ENCODE data around the gene FAM120AOS. TPM values are rescaled to one million over a fixed set of nuclear protein-coding genes. Genes with fewer than 3 reads are reported as not detected.
"Not testable (repeated sequence)": the region's sequence is repeated elsewhere in the genome, so short reads cannot be mapped to it uniquely, and the experiment has no call there.

The FAM120AOS gene
- total RNA-seq, 4 donors from 2014 or later: 22.8 to 49.5 (median 32.4) TPM

DNA sequence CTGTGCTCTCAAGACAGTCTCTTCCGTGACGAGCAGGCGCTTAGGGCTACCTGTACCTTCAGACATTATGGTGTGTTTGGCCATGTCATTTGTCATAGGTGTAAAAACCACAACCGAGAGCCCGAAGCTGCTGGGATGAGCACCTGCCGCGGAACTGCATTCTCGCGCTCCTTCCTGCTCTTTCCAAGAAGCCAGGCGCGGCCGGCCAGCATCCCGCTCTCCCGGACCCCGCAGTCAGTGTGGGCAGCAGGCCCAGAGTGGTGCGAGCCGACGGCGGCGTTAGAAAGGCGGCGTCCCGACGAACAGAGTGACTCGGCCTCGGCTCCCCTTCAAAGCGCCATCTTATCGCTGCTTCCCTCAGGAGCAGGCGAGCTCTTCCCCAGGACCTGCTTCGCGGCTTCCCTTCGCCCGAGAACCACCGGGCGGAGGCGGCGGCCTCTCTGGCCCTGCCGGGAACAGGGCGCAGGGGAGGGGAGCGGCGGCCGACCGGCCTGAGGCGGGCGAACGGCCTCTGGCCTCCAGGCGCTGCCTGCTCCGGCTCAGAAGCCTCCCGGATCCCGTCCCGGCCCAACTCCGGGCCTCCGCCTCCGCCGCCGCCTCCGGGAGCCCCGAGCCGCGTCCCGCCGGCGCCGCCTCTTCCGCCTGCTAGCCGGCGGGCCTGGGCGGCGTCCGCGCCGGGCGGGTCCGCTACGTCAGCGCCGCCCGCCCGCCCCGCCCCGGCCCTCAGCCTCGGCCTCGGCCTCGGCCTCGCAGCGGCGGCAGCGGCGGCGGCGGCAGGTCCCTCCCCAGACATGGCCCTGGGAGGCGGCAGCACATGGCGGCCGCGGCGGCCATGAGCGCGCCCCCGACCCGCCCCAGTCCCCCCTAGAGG is 2.2 kb downstream of the FAM120AOS start, which contains the start of gene FAM120A:
Gene FAM120A, plus strand, starts transcription at position 741 of the 871 bp plus-strand sequence. CDS start 231 bp downstream, outside the sequence.
- Histone ChIP-seq H3K27me3 (no peaks in the 10 kb centered on the region), H3K36me3 (peaks cover 0 to 40% of the 10 kb centered on the region in 2 donors), H3K9me3 (no peaks in the 10 kb centered on the region), H3K4me1 (peaks cover 28 to 37% of the 10 kb centered on the region in 2 donors), H3K4me3 (peak within 1 kb of the TSS; percentile 84 to 97 (median 94)), H3K27ac (peak within 1 kb of the TSS; percentile 96 to 100 (median 98))
- intact Hi-C loops (cut with DNase I; ENCODE audit: low total_unique reads) (loop anchor here (2.0 to 5.0 kb wide), 2 partner anchors 146 to 716 kb away; no protein-coding TSS in a partner anchor), in situ Hi-C loops (cut with MboI; ENCODE audit: low sequenced_read_pairs in 4 of 4) (loop anchor here (10.0 to 25.0 kb wide), 3 partner anchors 111 to 339 kb away; no protein-coding TSS in a partner anchor)
- peak; percentile 51 to 64 for DNase-seq
- ATAC-seq: peak; percentile 65 to 66
- TF ChIP-seq POLR2A (IDR thresholded peaks at IDR 0.05): peak; percentile 89 to 95
- no peak for TF ChIP-seq CTCF (IDR thresholded peaks at IDR 0.05 in 4 of 5, conservative IDR thresholded peaks at IDR 0.05 in 1 of 5)

DNA sequence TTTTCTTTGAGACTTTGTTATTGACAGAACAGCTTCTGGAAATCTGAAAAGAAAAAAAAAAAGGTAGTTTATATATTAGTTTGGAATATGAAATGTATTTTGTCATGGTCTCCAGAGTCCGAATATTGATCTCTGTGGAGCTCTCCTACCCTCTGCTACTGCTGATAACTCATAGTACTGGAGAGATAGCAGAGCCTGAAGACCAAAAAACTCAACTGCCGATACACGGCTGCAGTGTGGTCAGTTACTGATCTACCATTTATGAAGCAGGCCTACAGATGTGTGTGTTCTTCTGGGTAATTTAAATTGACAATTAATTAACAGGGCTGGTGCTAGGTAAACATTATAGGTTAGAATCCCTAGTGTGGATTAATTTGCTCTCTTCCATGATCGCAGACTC is 5.7 kb downstream of the FAM120AOS start:
- Histone ChIP-seq H3K4me1 (peaks cover 6 to 14% of the 10 kb centered on the region in 2 donors), H3K36me3 (peaks cover 0 to 46% of the 10 kb centered on the region in 2 donors), H3K4me3 (no peak overlapping the region), H3K9me3 (no peaks in the 10 kb centered on the region), H3K27me3 (no peaks in the 10 kb centered on the region), H3K27ac (no peak overlapping the region)
- no peak for DNase-seq
- no peak for ATAC-seq
- TF ChIP-seq CTCF (IDR thresholded peaks at IDR 0.05 in 4 of 5, conservative IDR thresholded peaks at IDR 0.05 in 1 of 5): no peak
- TF ChIP-seq POLR2A (IDR thresholded peaks at IDR 0.05): no peak
- intact Hi-C loops (cut with DNase I; ENCODE audit: low total_unique reads): no loop called here
- in situ Hi-C loops (cut with MboI; ENCODE audit: low sequenced_read_pairs in 4 of 4): no loop called here

- intact Hi-C loops (cut with DNase I; ENCODE audit: low total_unique reads): no loop called here
- in situ Hi-C loops (cut with MboI; ENCODE audit: low sequenced_read_pairs in 4 of 4): no loop called here
- H3K36me3 ChIP-seq: peaks cover 0 to 46% of the 10 kb centered on the region in 2 donors
Observed at GRCh38 chr9:93446073-93446472, 7.3 kb downstream of the FAM120AOS start.

DNA sequence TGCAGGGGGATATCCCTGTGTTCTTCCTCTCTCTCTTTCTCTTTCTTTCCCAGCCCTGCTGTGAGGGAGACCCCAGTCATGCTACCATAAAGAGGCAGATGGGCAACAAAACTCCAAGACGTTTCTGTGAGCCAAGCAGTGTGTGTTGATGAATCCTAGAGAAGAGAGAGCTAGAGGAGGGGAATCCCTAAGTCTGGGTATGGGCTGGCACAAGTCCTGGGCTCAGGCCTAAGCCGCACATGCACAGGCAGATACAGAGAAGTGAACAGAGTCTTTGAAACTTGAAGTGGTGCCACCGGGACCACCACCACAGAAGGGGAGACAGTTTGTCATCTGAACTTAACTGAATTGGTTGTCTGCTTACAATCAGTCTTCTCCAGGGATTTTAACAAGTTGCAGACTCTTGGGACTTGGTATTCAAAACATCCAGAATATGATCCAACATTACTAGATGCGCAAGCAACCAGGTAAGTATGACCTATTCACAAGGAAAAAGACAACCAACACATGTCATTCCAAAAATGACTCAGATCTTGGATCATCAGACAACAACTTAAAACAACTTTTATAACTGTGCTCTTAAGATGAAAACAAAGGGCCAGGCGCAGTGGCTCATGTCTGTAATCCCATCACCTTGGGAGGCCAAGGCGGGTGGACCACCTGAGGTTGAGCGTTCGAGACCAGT is 12.3 kb downstream of the FAM120AOS start:
- Histone ChIP-seq H3K4me3 (no peak overlapping the region), H3K4me1 (no peaks in the 10 kb centered on the region), H3K27ac (no peak overlapping the region), H3K27me3 (no peaks in the 10 kb centered on the region), H3K9me3 (no peaks in the 10 kb centered on the region), H3K36me3 (peaks cover 0 to 4% of the 10 kb centered on the region in 2 donors)
- in situ Hi-C loops (cut with MboI; ENCODE audit: low sequenced_read_pairs in 4 of 4): no loop called here
- TF ChIP-seq CTCF (IDR thresholded peaks at IDR 0.05 in 4 of 5, conservative IDR thresholded peaks at IDR 0.05 in 1 of 5): no peak
- TF ChIP-seq POLR2A (IDR thresholded peaks at IDR 0.05): no peak
- intact Hi-C loops (cut with DNase I; ENCODE audit: low total_unique reads): no loop called here
- no peak for ATAC-seq
- DNase-seq: no peak

More at GRCh38 chr9:93446073-93446472, 7.3 kb downstream of the FAM120AOS start:
- Histone ChIP-seq H3K27ac (no peak overlapping the region), H3K4me3 (no peak overlapping the region), H3K4me1 (peaks cover 6 to 14% of the 10 kb centered on the region in 2 donors), H3K9me3 (no peaks in the 10 kb centered on the region), H3K27me3 (no peaks in the 10 kb centered on the region)
- no peak for ATAC-seq
- TF ChIP-seq CTCF (IDR thresholded peaks at IDR 0.05 in 4 of 5, conservative IDR thresholded peaks at IDR 0.05 in 1 of 5): no peak
- no peak for TF ChIP-seq POLR2A (IDR thresholded peaks at IDR 0.05)
- no peak for DNase-seq

DNA sequence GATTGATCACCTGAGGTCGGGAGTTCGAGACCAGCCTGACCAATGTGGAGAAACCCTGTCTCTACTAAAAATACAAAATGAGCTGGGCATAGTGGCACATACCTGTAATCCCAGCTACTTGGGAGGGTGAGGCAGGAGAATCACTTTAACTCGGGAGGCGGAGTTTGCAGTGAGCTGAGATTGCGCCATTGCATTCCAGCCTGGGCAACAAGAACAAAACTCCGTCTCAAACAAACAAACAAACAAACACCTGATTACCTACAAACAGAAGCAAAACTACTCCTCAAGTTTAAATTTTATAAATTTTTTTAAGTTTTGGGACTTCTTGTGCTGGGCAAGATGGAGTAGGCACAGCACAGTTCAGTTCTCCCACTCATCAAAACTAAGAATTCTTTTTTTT is 14.1 kb downstream of the FAM120AOS start:
- ATAC-seq; H3K4me3 ChIP-seq; H3K27me3 ChIP-seq; H3K27ac ChIP-seq; intact Hi-C loops (cut with DNase I; ENCODE audit: low total_unique reads); H3K36me3 ChIP-seq; in situ Hi-C loops (cut with MboI; ENCODE audit: low sequenced_read_pairs in 4 of 4); H3K9me3 ChIP-seq; H3K4me1 ChIP-seq; DNase-seq: not testable (repeated sequence)
